NCI-H1417 treated with DMSO at 0.1 percent for 48 hours (cell line): Measurements from ENCODE around the gene HOXA5.

Source experiments
- DNase-seq: peaks from one replicate; lab custom pipeline; 2025; lab: John Stamatoyannopoulos, UW

Gene HOXA5

DNA sequence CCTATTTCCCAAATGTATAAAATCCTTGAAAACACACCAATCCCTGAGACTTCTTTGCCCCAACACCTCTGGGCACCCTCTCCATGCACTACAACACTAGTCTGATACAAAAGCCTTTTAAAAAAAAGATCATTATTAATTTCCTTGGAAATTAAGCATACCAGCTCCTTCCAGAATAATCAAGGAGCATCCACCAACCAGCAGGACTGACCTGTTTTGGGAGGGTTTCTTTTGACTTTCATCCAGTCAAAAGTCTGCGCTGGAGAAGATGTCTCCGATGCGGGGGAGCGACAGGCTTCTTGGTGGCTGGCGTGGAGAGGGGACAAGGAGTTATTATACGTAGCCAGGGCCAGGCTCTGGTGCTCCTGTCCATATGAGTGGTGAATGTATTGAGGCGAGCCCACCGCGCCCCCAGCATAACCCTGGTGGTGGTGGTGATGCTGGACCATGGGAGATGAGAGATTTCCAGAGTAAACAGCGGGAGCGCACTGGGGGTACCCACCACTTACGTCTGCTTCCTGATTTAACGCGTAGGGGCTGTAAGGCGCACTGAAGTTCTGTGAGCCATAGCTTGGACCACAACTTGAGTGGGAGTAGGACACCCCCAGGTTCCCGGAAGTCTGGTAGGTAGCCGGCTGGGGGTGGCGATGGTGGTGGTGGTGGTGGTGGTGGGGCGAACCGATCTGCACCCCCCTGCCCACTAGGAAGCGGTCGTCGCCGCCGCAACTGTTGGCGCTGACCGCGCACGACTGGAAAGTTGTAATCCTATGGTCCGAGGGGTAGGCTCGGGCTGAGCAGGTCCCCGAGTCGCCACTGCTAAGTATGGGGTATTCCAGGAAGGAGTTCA, 48.2 kb downstream of the HOXA5 start:
- DNase-seq, result no peak

DNA sequence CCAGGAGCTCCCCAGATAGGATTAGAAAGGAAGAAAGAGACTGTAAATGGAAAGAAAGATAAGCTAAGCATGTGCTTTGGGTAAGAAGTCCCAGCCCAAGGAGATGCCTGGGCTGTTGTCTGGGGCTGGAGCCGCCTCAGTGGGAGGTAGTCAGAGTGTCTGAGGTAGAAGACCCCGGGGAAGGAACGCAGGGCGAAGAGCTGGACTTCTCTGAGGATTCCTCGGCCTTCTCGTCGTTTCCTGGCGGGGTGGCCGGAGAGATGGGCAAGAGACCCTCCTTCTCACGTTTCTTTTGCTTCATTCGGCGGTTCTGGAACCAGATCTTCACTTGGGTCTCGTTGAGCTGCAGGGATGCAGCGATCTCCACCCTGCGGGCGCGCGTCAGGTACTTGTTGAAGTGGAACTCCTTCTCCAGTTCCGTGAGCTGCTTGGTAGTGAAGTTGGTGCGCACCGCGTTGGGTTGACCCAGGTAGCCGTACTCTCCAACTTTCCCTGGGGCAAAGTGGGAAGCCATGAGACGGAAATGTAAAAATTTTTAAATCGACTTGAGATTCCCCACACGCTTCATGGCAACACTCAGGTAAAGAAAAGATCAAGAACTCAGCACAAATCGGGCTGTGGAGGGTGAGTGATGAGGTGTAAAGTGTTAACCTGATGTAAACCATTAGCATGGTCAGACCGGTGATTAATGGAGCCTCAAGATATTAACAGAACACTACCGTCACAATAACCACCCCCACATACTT, 49.0 kb downstream of the HOXA5 start:
- no peak for DNase-seq

DNA sequence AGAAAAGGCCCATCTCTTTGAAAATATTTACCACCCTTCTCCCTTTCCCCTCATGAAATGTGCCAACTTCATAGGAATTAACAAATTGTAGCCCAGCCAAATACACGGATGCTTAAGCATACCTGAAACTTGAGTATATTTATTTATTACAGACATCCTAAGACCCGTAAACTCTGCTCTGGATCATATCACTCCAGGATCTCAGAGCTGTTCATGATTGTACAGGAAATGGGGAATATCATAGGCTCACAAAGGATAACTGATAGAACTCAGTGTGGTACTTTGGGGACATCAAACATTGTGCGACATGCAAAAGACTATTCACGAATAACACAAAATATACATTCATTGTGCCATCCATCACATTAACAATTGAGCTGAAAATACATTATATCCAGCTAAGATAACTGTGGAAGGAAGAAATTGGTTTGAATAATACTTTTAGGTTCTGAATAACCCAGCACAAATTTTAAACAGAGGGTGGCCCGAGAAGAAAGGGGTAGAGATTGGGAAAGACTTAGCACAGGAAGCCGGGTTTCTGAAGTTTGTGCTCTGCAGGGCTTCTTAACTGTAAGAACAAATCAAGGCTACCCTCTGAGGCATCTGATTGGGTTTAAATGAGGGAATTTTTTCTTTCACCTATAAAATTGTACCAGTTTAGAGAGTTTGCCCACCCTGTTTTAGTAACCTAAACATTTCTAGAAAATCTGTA, 50.1 kb downstream of the HOXA5 start:
- no peak for DNase-seq

DNA sequence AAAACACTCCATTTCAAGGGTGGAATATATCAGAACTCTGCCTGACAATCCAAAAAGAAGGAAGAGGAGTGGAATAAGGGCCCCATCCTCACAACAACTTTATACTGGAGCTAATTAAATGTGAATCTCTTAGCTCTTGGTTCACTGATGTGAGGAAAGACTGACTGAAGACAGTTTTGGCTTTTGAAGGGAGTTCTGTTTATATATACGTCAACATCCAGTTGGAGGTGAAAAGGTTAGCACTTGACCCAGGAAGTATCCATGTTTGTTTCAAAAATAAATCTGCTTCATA, 50.7 kb downstream of the HOXA5 start:
- DNase-seq, result no peak

GRCh38 chr7:27091941-27092818, 51.3 kb downstream of the HOXA5 start:
- no peak for DNase-seq

GRCh38 chr7:27091105-27091504, 52.4 kb downstream of the HOXA5 start:
- no peak for DNase-seq
